Muscle of back (tissue), 11 donors: ENCODE measurements around the gene ASB1. TPM values are rescaled to one million over a fixed set of nuclear protein-coding genes. Genes with fewer than 3 reads are reported as not detected.

ENCODE experiments used
- DNase-seq, 3 donors: peaks; one replicate each; pipeline versions ENCODE4 v3.0.0 to v3.0.0-alpha.2; 2013
- polyA plus RNA-seq, 10 donors: library from polyadenylated mRNA; unstranded; fragments of 120-200 nt; gene quantifications; one replicate each; pipeline ENCODE4 v1.2.1, GENCODE V29; 2013; ENCODE audit not compliant: insufficient read length in 10 of 10

Gene ASB1
- polyA plus RNA-seq, 10 donors = 35.9 to 49.1 (median 42.3) TPM

- no peak for DNase-seq
Measured at GRCh38 chr2:238493880-238494572, 67.3 kb downstream of the ASB1 start.

GRCh38 chr2:238494573-238494961 is 67.8 kb downstream of the ASB1 start:
- no peak for DNase-seq

DNA sequence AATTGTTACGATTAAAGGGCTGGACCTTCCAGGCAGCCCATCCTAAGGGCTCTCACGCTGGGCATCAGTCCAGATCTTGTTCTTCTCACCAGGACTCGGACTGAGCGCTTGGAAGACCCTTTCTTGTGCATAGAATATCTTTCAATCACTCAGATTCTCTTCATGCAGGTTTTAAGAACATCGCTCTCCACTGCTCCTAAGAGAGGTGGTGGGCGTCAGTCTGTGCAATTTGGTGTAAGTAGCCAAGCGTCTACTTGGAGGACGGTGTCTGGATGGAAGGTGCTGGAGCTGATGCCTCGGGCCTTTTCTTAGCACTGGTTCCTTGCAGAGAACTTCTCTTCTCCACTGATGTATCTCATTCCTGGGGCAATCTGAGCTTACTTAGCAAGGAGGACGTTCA is 68.7 kb downstream of the ASB1 start:
- DNase-seq = no peak

DNA sequence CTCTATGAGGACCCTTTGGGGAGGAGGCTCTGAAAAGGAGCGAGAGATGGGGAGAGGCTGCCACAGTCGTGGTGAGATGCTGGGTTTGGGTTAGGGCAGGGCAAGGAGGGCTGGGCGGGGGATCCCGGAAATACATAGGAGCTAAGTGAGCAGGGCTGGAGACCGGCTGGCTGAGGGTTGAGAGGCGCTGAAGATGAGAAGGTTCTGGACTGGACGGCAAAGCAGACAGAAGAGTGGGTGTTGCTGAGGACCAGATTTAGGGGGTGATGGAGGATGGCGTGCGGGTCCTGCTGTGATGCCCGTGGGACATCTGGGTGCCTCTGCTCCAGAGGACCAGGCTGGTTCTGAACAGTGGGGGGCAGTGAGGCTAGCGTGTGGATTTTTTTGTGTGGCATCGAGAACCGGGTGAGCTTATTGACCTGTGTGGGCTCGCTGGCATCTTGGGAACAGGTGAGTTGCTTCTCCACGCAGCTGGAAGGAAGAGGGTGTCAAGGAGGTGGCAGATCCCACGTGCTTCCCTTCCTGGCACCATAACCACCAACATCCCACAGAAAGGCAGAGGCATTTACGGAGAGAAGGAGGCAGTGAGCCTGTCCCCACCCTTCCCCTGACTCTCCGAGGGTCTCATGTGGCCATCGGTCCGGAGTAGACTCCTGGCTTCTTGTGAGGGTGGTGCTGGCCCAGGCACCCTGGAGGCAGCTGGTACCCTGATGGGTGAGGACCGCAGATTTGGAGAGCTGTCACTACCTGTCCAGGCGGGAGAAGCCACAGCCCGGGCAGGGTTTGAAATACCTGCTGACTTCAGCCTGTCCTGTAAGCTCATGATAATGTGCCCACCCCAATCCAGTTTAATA is 70.3 kb downstream of the ASB1 start:
- no peak for DNase-seq

GRCh38 chr2:238497610-238498005 is 70.9 kb downstream of the ASB1 start:
- DNase-seq = no peak

DNA sequence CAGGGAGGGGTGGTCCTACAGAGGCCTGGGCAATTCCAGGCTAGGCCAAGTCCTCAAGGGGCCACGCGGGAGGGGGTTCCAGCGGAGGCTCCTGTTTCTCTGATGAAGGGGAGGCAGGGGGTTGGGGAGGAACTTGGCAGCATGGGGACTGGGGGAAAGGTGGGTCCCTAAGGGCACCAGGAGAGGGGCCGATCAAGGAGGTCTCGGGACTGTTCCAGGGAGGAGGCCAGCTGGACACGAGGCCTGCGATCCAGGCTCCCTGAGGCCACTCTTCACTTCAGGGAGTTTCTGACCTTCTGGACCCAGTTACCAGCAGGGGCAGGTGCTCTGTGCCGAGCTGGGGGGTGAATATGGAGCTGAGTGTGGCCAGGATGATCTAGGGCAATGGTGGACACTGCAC is 71.5 kb downstream of the ASB1 start:
- no peak for DNase-seq

DNA sequence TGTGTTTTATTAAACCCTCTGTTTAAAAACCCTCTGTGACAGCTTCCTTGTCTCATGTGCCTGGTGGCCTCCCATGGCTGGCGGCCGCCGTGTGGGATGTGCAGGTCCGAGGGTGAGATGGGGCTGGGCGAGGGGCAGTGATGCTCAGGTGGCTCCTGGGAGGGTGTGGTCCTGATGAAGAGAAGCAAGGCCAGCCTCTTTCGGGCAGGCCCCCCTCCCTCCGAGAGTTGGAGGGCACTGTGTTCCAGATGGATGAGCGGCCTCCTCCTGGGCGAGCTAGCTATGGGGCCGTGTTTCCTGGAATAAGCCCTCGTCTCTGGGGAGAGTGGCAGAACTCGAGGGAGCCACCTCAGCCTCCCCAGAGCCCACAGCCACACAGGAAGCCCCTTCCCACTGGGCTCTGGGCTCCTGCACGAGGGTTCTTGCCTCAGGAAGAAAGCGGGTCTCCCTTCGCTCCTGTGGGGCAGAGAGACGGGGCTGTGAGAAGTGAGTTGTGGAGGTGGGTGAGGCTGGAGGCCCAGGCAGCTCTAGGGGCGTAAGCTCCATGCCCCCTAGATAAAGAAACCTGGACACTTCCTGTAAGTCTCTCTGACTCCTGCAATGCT is 72.1 kb downstream of the ASB1 start:
- DNase-seq = no peak

DNA sequence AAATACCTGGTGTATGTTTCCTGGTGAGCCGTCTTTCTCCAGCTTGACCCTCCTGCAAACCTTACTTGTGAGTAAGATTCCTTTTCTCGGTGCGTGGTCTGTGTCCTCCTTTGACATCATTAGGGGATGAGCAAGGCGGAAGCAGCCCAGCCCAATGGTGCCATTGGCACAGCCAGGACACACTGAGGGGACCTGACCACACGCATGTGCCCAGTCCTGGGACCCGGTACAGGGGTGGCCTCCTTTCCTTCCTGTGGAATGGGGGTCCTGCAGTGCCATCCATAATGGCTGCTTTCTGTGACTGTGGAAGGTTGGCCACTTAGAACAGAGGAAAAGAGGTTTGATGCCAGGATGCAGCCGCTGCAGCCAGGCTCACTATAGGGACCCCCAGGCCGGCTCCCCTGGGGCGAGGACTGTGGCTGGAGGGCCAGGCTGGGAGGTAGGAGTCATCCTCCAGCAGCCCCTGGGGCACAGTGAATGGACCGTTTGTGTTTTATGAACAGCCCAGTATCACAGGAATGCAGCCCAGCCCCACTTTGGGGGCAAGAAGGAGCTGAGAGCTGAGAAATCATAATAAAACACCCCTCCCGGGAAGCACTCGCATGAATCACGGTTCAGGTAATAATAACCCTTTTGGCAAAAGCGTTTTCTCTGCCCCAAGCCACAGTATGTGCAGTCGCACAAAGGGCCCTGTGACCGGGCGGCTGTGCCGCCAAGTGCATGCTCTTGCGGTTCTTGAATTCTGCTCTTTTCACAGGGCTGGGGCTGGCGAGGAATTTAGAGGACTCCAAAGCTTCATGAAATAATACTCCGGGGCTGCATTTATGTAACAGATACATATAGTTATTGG is 73.2 kb downstream of the ASB1 start:
- DNase-seq = no peak

DNA sequence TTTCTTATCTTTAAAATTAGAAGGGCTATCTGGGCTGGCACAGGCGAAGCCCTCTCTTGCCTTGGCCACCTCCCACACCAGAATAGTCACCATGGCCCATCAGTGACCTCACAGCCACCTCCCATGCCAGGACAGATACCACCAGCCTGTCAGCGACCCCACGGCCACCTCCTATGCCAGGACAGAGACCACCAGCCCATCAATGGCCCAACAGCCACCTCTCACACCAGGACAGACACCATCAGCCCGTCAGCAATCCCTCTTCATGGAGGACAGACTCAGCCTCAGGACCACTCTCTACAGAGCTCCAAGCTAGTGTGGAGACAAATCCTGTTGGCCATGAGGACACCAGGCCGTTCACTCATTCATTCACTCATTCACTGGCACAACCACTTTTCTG is 74.6 kb downstream of the ASB1 start:
- no peak for DNase-seq

Other genes starting within 250 kb of the ASB1 start
- gene ILKAP, start 223.2 kb upstream of the ASB1 start, polyA plus RNA-seq = 10 to 100 TPM; 27.6 to 45.1 (median 31.7) TPM
- gene HES6, start 186.9 kb upstream of the ASB1 start, polyA plus RNA-seq = 10 to 100 TPM; 11.3 to 19.6 (median 13.8) TPM
- gene PER2, start 138.3 kb upstream of the ASB1 start, polyA plus RNA-seq = 1 to 10 TPM; 3.0 to 6.2 (median 4.5) TPM
- gene TRAF3IP1, start 106.4 kb upstream of the ASB1 start, polyA plus RNA-seq = 10 to 100 TPM in 1 of 10 donors, 1 to 10 TPM in 9; 5.5 to 11.7 (median 8.3) TPM